B cell (primary cell): ENCODE measurements around the gene PRKAR1A. TPM values are rescaled to one million over a fixed set of nuclear protein-coding genes. Genes with fewer than 3 reads are reported as not detected.

Source experiments
- ATAC-seq: fragments of 200-7000 bp; cut with Tn5 transposase; one replicate; pipeline ENCODE4 v1.10.0; 2021; ENCODE audit warnings: low read depth, mild to moderate bottlenecking, moderate number of reproducible peaks, moderate library complexity
- CTCF ChIA-PET: fragments of 350-600 bp; sonication (Branson Sonifier 250); formaldehyde crosslinking; loops from one replicate; lab custom pipeline; 2021; ENCODE audit warnings: antibody characterized with exemption, inconsistent platforms; lab: Charles Lee
- POLR2A ChIA-PET: fragments of 350-600 bp; sonication (Branson Sonifier 250); formaldehyde crosslinking; loops from one replicate; lab custom pipeline; 2021; ENCODE audit warnings: antibody characterized with exemption; lab: Charles Lee
- DNase-seq: peaks from one replicate; pipeline ENCODE4 v3.0.0; 2013
- H2AFZ ChIP-seq: 2 replicates; pipeline ENCODE4 v1.6.1; 2012; ENCODE audit warnings: mild to moderate bottlenecking, low read depth, low read length; ENCODE audit not compliant: insufficient read depth, poor library complexity, severe bottlenecking
- H3K27ac ChIP-seq, 2 donors: 1 replicate in 1 of 2; 2 replicates in 1 of 2; pipeline ENCODE4 v1.5.1; 2012 to 2013; ENCODE audit warnings: low read length in 2 of 2, mild to moderate bottlenecking in 2 of 2, moderate library complexity in 1 of 2
- H3K27me3 ChIP-seq, 4 experiments: fragments of 200-600 bp in 1 of 4; sonication (generic) in 1 of 4; replicated peaks in 1 of 4; 1 replicate in 2 of 4; 2 replicates in 2 of 4; pipeline versions ENCODE4 v1.6.1 to v1.7.0; 2013 to 2016; ENCODE audit warnings: low read length in 3 of 4, mild to moderate bottlenecking in 2 of 4, mixed read lengths in 1 of 4, moderate library complexity in 1 of 4; ENCODE audit not compliant: insufficient read depth in 4 of 4, control insufficient read depth in 3 of 4; ENCODE audit errors: control extremely low read depth in 1 of 4
- H3K36me3 ChIP-seq, 2 experiments: replicated peaks in 1 of 2; 1 replicate in 1 of 2; 2 replicates in 1 of 2; pipeline versions ENCODE4 v1.6.1 to v1.7.1; 2013; ENCODE audit warnings: low read length in 1 of 2; ENCODE audit not compliant: insufficient read depth in 2 of 2, control insufficient read depth in 1 of 2; ENCODE audit errors: control extremely low read depth in 1 of 2, extremely low read depth in 1 of 2
- H3K4me1 ChIP-seq, 2 donors: fragments of 200-600 bp in 1 of 2; sonication (generic) in 1 of 2; 1 replicate in 1 of 2; 2 replicates in 1 of 2; pipeline versions ENCODE4 v1.5.1 to v1.6.1; 2013 to 2017; ENCODE audit warnings: low read length in 2 of 2; ENCODE audit not compliant: control insufficient read depth in 2 of 2, insufficient read depth in 2 of 2
- H3K4me2 ChIP-seq: replicated peaks from 2 replicates; pipeline ENCODE3; 2012; ENCODE audit warnings: mild to moderate bottlenecking, low read depth, low read length; ENCODE audit not compliant: poor library complexity, severe bottlenecking
- H3K4me3 ChIP-seq, 5 experiments: fragments of 200-600 bp in 1 of 5; sonication (generic) in 1 of 5; 1 replicate in 3 of 5; 2 replicates in 2 of 5; pipeline versions ENCODE4 v1.5.1 to v1.7.0; 2011 to 2016; ENCODE audit warnings: low read length in 4 of 5, mild to moderate bottlenecking in 4 of 5, low read depth in 2 of 5, control low read depth in 1 of 5, moderate library complexity in 1 of 5; ENCODE audit not compliant: insufficient read depth in 1 of 5; ENCODE audit errors: control extremely low read depth in 1 of 5, extremely low read depth in 1 of 5
- H3K79me2 ChIP-seq: fragments of 200-600 bp; sonication (generic); one replicate; pipeline ENCODE4 v1.6.0; 2016; ENCODE audit warnings: low read length; ENCODE audit not compliant: control insufficient read depth, insufficient read depth
- H3K9ac ChIP-seq: fragments of 200-600 bp; sonication (generic); 2 replicates; pipeline ENCODE4 v1.6.1; 2017; ENCODE audit warnings: mild to moderate bottlenecking, low read length, moderate library complexity
- H3K9me3 ChIP-seq, 3 donors: one replicate each; pipeline versions ENCODE4 v1.6.1 to v1.7.1; 2013; ENCODE audit warnings: low read length in 2 of 3; ENCODE audit not compliant: control insufficient read depth in 2 of 3, insufficient read depth in 1 of 3; ENCODE audit errors: control extremely low read depth in 1 of 3
- H4K20me1 ChIP-seq: 2 replicates; pipeline ENCODE4 v1.6.0; 2012; ENCODE audit warnings: mild to moderate bottlenecking, low read length; ENCODE audit not compliant: insufficient read depth, control insufficient read depth, poor library complexity, severe bottlenecking
- H3K27ac Mint-ChIP-seq: one replicate; pipeline ENCODE4 v1.8.0; 2021; ENCODE audit warnings: mixed read lengths
- H3K27me3 Mint-ChIP-seq: one replicate; pipeline ENCODE4 v1.8.0; 2021; ENCODE audit warnings: mixed read lengths
- H3K4me1 Mint-ChIP-seq: one replicate; pipeline ENCODE4 v1.8.0; 2021; ENCODE audit warnings: mixed read lengths
- H3K4me3 Mint-ChIP-seq: one replicate; pipeline ENCODE4 v1.8.0; 2021; ENCODE audit warnings: mixed read lengths
- H3K9me3 Mint-ChIP-seq: one replicate; pipeline ENCODE4 v1.8.0; 2022; ENCODE audit warnings: mixed read lengths; ENCODE audit not compliant: insufficient read depth
- EZH2 ChIP-seq: IDR thresholded peaks from 2 replicates; pipeline ENCODE4 v1.6.1; 2012; ENCODE audit warnings: borderline replicate concordance, low read depth, mild to moderate bottlenecking, moderate library complexity, low read length; ENCODE audit not compliant: insufficient read depth, poor library complexity, severe bottlenecking
- WGBS: methylation state at CpG from one replicate; pipeline ENCODE4 v1.1.5; 2013; ENCODE audit warnings: missing lambda C conversion rate; ENCODE audit not compliant: insufficient coverage; 5-methylcytosine and 5-hydroxymethylcytosine counted together
- intact Hi-C: fragments of 100-400 bp; cut with micrococcal nuclease; formaldehyde crosslinking; loops from one replicate; pipeline ENCODE4 v1.10.0; 2022
- polyA plus RNA-seq: library from polyadenylated mRNA; depleted of rRNA; stranded (reverse); fragments of >200 nt; gene quantifications from 2 replicates; pipeline ENCODE4 v1.2.3, GENCODE V29; 2012
- total RNA-seq, 2 donors: library from RNA; stranded (reverse); fragments of 120-200 nt in 1 of 2; gene quantifications; 1 replicate in 1 of 2; 2 replicates in 1 of 2; pipeline versions ENCODE4 v1.2.3 to v1.2.4, GENCODE V29; 2013 to 2022
- TF ChIP-seq, protein P1 (sequence below): fragments of 200-600 bp; IDR thresholded peaks from one replicate; pipeline ENCODE4 v1.8.0; 2022; ENCODE audit warnings: antibody characterized with exemption, mild to moderate bottlenecking

Gene PRKAR1A
- total and polyA plus RNA-seq, 2 donors (not counting 1 experiment from before 2014, with no cell fraction given) = 63.1 to 296 TPM

DNA sequence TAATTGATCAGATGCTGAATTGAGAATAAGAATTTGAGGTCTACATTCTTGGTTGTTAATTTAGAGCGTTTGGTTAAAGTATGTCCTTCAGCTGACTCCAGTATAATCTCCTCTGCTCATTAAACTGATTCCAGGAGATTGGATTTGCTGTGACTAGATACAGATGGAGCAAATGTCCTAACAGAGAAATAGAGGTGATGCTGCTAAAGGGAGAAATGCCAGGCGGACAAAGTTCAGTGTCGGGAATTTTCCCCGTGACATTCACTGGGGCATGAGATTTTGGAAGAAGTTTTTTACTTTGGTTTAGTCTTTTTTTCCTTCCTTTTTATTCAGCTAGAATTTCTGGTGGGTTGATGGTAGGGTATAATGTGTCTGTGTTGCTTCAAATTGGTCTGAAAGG lies 19.0 kb downstream of the PRKAR1A start:
- CTCF ChIA-PET = interaction anchor here (0.6 kb wide), 1 partner anchor 1173 kb away, joined by 3 read pairs; no protein-coding TSS in a partner anchor
- H3K4me3 Mint-ChIP-seq = no peak overlapping the region
- H3K9ac ChIP-seq = no peak overlapping the region

GRCh38 chr17:68532826-68533225 lies 20.6 kb downstream of the PRKAR1A start:
- Mint-ChIP-seq H3K9me3 (no peaks in the 10 kb centered on the region), H3K4me1 (no peaks in the 10 kb centered on the region), H3K4me3 (no peak overlapping the region), H3K27me3 (no peaks in the 10 kb centered on the region), H3K27ac (no peak overlapping the region)
- ChIA-PET POLR2A (no interaction called here), CTCF (no interaction called here)
- Histone ChIP-seq H3K79me2 (no peaks in the 10 kb centered on the region), H3K9ac (no peak overlapping the region), H3K36me3 (peaks cover 26 to 76% of the 10 kb centered on the region in 2 experiments), H3K9me3 (no peaks in the 10 kb centered on the region), H2AFZ (no peak overlapping the region), H3K27me3 (no peaks in the 10 kb centered on the region), H3K4me3 (no peak overlapping the region), H3K4me2 (no peak overlapping the region), H3K27ac (no peak overlapping the region), H4K20me1 (peaks cover 4% of the 10 kb centered on the region), H3K4me1 (no peaks in the 10 kb centered on the region)
- DNase-seq = no peak
- no CpG with 5 or more reads among the region's 3 CpGs for WGBS
- no peak for ATAC-seq
- intact Hi-C loops = loop anchor here (5.0 kb wide), 1 partner anchor 714 kb away; no protein-coding TSS in a partner anchor
- no peak for TF ChIP-seq EZH2
- TF ChIP-seq, protein P1, sequence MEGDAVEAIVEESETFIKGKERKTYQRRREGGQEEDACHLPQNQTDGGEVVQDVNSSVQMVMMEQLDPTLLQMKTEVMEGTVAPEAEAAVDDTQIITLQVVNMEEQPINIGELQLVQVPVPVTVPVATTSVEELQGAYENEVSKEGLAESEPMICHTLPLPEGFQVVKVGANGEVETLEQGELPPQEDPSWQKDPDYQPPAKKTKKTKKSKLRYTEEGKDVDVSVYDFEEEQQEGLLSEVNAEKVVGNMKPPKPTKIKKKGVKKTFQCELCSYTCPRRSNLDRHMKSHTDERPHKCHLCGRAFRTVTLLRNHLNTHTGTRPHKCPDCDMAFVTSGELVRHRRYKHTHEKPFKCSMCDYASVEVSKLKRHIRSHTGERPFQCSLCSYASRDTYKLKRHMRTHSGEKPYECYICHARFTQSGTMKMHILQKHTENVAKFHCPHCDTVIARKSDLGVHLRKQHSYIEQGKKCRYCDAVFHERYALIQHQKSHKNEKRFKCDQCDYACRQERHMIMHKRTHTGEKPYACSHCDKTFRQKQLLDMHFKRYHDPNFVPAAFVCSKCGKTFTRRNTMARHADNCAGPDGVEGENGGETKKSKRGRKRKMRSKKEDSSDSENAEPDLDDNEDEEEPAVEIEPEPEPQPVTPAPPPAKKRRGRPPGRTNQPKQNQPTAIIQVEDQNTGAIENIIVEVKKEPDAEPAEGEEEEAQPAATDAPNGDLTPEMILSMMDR = no peak

More for the DNA sequence above, 19.0 kb downstream of the PRKAR1A start:
- WGBS = 100% methylated on average over 3 of the region's 4 CpGs
- ATAC-seq (no peak), DNase-seq (no peak)
- no peaks in the 10 kb centered on the region for H3K27me3 Mint-ChIP-seq
- H3K4me2 ChIP-seq = no peak overlapping the region
- no peaks in the 10 kb centered on the region for H3K4me1 Mint-ChIP-seq
- H3K4me1 ChIP-seq = no peaks in the 10 kb centered on the region
- H3K27me3 ChIP-seq = no peaks in the 10 kb centered on the region
- no peaks in the 10 kb centered on the region for H3K9me3 ChIP-seq
- no peaks in the 10 kb centered on the region for H3K9me3 Mint-ChIP-seq
- H2AFZ ChIP-seq = no peak overlapping the region
- TF ChIP-seq EZH2 = no peak
- TF ChIP-seq, protein P1 = no peak
- H3K27ac ChIP-seq = no peak overlapping the region
- H3K79me2 ChIP-seq = no peaks in the 10 kb centered on the region
- POLR2A ChIA-PET = no interaction called here
- no peak overlapping the region for H3K27ac Mint-ChIP-seq
- H3K36me3 ChIP-seq = peaks cover 33 to 83% of the 10 kb centered on the region in 2 experiments
- H4K20me1 ChIP-seq = peaks cover 10% of the 10 kb centered on the region
- intact Hi-C loops = loop anchor here (5.0 kb wide), 1 partner anchor 716 kb away; no protein-coding TSS in a partner anchor
- no peak overlapping the region for H3K4me3 ChIP-seq
